A549 treated with Hydrocortisone at 1 μM for 4 hours (cell line): ENCODE results near the gene FAM167B. TPM values are rescaled to one million over a fixed set of nuclear protein-coding genes. Genes with fewer than 3 reads are reported as not detected.

ENCODE experiments used
- total RNA-seq: library from RNA; stranded (reverse); fragments of 200-300 nt; extraction: Qiagen RNA extraction; gene quantifications from 5 replicates; pipeline ENCODE4 v1.2.3, GENCODE V29; 2022

The FAM167B gene
- 0.16 to 0.70 TPM (median 0.55 TPM) in 5 replicates for total RNA-seq

DNA sequence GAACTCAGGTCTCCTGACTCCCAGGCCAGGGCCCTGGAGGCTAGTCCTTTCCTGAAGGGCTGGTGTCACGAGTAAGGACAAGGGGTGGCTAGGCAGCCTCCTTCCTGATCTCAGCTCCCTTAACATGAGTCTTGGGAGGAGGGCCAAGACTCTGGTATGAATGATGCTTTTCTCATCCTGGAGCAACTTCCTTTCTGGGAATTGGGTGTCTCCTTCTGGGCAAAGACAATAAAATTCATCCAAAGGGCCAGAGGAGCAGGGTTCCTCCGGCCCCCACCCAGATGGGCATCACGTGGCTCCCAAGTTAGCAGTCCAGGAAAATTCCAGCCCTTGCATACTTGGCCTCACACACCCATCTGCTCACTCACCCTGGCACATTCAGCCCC, at the start of gene FAM167B:
Gene FAM167B, plus strand, starts transcription at position 335 of the 386 bp plus-strand sequence. CDS start 200 bp downstream, outside the sequence.

DNA sequence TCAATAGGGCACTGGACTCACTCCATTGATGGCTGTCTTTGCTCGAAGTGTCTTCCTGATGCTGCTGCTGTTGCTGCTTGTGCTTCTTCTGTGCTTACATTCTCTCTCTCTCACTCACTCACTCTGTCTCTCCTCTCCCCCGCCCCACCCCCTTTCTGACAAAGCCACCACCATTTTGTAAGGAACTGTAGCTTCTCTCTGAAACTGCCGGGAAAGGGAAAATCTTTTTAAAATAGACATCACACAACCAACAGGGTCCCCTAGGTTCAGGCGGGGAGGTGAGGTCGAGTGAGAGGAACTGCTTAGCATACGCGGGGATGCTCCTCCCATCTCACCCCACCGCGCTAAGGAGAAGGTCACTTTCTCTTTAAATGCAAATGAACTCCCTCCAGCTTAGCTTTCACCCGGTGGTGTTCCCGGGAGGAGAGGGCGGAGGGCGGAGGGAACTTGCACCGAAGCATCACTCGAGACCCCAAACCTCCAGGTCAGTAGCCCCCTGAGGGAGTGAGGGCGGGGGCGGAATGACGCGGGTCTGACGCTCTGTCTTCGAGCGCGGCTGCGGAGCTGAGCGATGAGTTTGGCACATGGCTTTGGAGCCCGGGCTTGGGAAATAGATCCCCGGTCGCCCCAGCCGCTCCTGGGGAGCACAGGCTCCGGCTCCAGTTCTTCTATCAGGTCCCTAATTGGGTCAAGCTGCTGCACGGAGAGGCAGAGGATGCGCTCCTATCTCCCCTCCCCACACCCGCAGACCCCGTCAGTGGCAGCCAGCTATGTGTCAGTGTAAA, 46.6 kb upstream of the FAM167B start, which contains the start of gene CCDC28B:
Gene CCDC28B, plus strand, starts transcription at position 370 of the 785 bp plus-strand sequence. CDS start 1,341 bp downstream, outside the sequence.

DNA sequence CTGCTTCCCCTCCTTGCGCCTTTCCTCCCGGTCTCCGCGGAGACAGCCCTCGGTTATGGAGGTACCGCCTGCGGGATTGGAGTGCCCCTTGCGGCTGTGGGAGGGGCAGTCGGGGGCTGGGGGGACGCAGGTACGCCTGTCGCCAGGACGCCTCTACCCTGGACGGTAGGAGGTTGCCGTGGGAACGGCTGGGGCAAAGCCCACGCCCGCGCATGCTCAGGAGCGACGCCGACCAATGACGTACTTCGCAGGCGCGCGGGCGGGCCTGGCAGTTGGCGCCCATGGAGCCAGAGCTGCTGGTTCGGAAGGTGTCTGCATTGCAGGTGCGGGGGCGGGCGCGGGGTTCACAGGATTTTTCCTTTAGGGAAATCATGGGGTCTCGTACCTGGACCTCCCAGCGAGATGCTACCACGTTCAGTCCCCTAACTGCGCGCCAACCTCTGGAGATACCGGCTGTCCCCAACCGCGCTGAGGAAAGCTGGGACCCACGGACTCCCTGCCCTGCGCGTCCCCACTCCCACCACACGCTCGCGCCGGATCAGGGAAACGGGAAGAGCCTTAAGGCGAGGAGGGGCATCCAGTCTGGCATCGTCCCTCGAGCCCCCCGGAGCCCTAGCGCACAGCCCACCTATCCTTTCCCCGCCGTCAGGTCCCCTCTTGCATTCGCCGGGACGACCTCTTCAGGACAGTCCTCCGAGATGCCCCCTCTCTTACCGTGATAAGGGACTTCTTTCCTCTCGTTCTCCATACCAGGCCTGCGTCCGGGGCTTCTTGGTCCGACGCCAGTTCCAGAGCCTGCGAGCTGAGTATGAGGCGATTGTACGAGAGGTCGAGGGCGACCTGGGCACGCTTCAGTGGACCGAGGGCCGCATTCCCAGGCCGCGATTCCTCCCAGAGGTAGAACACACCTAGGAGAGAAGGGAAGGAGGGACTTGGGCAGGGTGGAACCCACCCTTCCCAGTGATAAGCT, 41.3 kb upstream of the FAM167B start, which contains the start of gene IQCC:
Gene IQCC, plus strand, starts transcription at position 271 of the 970 bp plus-strand sequence. Its CDS starts 11 bp downstream, at position 282.

DNA sequence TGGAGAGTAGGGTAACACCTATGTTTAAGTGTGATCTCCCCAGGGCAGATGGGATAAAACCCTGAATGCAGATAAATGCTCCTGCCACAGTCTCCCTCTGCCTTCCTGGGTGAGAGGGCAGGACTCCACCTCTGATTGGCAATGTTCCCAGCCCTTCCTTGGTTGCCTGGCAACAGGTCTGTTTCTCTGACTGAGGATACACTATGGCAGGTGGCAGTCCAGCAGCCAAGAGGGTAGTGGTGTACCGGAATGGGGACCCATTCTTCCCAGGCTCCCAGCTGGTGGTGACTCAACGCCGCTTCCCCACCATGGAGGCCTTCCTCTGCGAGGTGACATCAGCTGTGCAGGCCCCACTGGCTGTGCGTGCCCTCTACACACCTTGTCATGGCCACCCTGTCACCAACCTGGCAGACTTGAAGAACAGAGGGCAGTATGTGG, 38.1 kb upstream of the FAM167B start, which contains the start of gene DCDC2B:
Gene DCDC2B, plus strand, starts transcription at position 199 of the 438 bp plus-strand sequence. Its CDS starts 5 bp downstream, at position 204.

DNA sequence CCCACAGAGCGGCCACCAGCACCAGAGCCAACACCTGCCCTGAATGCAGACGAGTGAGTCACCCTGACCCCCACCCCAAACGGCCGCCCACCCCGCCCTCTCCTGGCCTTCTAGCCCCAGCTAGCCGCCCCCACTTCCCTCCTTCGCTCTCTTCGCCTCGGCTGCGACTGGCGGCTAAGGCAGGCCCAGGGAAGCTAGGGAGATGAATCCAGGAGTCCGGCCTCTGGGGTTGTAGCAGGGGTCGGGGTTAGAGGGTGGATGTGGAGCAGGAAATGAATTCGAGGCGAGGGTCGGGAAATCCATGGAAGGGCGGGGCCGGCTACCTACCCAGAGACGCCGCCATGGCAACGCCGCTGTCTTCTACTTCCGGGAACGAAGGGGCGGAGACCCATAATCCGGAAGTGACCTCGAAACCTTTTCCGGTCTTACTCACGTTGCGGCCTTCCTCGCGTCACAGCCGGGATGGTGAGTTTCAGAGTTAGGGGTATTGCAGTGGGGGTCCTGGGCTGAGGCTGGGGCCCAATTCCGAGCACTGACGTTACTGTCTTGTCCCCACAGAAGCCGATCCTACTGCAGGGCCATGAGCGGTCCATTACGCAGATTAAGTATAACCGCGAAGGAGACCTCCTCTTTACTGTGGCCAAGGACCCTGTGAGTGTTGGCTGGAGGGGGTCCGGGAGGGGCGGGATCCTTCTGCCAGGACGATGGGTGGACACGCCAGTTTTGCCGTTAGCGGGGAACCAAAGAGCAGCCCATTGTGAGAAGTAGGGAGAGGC, 24.9 kb upstream of the FAM167B start, which contains the start of the genes EIF3I and TMEM234:
Gene EIF3I, plus strand, starts transcription at position 428 of the 776 bp plus-strand sequence. Its CDS starts 35 bp downstream, at position 463.
Gene TMEM234, minus strand, starts transcription at position 374 of the 776 bp plus-strand sequence. Its CDS starts 31 bp downstream, at position 343.

DNA sequence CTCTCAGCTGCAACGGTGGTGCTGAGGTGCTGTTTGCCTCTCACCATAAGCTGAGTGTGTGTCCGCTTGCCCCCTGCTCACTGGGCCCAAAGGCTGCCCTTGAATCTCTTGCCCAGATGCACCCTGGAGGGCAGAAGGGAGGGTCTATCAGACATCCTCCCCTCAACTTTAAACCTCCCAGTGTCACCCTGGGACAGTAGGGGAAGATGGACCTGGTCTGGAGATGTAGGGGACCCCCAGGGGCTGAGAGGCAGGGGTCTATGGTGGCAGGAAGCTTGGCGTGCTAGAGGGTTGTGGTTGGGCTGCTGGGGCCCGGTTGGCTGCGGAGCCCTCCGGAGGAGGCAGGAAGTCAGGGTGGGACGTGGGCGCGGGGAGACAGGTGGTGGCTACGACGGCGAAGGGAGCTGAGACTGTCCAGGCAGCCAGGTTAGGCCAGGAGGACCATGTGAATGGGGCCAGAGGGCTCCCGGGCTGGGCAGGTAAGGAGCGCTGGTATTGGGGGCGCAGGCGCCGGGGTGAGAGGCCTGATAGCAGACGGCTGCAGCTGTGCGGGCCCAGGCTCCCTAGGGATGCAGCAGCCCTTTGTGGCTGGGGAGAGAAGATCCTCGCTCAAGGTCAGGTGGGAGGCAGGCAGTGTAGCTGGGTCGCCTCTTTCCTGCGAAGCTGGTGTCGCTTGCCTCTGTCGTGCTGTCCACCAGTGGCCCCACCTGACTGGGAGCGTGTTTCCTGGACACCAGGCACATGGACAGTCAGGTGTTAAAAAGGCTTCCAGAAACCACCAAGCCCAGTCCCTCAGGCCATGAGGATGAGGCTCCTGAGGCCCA, 4.1 kb downstream of the FAM167B start, which contains the start of gene LCK:
Gene LCK, plus strand, starts transcription at position 373 of the 824 bp plus-strand sequence. CDS start 23,065 bp downstream, outside the sequence.

DNA sequence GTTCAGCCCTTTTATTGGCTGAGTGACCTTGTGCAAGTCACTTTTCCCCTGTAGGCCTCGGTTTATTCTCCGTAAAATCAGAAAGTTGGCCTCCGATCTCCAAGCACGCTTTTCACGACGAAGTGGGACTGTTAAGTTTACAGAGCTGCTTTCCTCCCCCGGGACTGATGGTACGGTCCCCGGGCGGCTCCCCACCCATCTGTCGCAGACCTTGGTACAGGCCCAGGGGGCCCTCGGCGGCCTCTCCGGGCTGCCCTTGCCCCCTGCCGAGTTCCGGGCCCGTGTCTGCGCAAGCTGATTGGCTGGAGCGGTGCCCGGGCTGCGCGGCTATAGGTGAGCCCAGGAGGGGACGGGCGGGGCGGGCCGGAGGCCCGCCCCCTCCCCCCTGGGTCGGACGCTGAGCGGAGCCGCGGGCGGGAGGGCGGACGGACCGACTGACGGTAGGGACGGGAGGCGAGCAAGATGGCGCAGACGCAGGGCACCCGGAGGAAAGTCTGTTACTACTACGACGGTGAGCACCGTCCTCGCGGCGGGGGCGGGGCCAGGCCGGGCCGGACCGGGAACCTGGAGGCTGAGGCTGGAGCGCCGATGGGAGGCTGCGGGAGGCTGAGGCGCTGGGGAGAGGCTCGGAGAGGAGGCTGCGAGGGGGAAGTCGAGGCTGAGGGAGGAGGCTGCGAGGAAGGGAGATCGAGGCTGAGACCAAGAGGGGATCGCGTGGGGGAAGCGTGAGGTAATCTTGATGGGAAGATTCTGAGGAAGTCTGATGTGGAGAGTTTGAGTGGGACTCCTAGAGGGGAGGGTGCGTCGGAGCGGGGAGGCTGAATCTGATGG, 44.9 kb downstream of the FAM167B start, which contains the start of gene HDAC1:
Gene HDAC1, plus strand, starts transcription at position 376 of the 831 bp plus-strand sequence. Its CDS starts 87 bp downstream, at position 463.

Other genes with a start within 250 kb of the FAM167B start
- gene KHDRBS1, start 233.4 kb upstream of the FAM167B start, total RNA-seq = 119 to 146 TPM (median 134 TPM) in 5 replicates
- 8.2 to 11.6 TPM (median 10.6 TPM) in 5 replicates for gene TMEM39B, start 174.3 kb upstream of the FAM167B start, total RNA-seq
- gene KPNA6, start 139.2 kb upstream of the FAM167B start, total RNA-seq = 13.9 to 20.7 TPM (median 14.9 TPM) in 5 replicates
- gene TXLNA, start 67.5 kb upstream of the FAM167B start, total RNA-seq = 24.7 to 35.7 TPM (median 26.5 TPM) in 5 replicates
- gene CCDC28B, start 46.6 kb upstream of the FAM167B start, total RNA-seq = 1.2 to 2.2 TPM (median 1.7 TPM) in 5 replicates
- 1.3 to 2.4 TPM (median 1.9 TPM) in 5 replicates for gene IQCC, start 41.6 kb upstream of the FAM167B start, total RNA-seq
- gene DCDC2B, start 38.1 kb upstream of the FAM167B start, total RNA-seq = not detected in 5 replicates
- gene TMEM234, start 24.9 kb upstream of the FAM167B start, total RNA-seq = 6.7 to 10.0 TPM (median 9.1 TPM) in 5 replicates
- gene EIF3I, start 24.8 kb upstream of the FAM167B start, total RNA-seq = 261 to 308 TPM (median 275 TPM) in 5 replicates
- 0.03 TPM in 1 of 5 replicates, not detected in the others for gene LCK, start 4.0 kb downstream of the FAM167B start, total RNA-seq
- 51.1 to 58.3 TPM (median 53.6 TPM) in 5 replicates for gene HDAC1, start 44.9 kb downstream of the FAM167B start, total RNA-seq
- 52.9 to 69.7 TPM (median 64.0 TPM) in 5 replicates for gene MARCKSL1, start 89.0 kb downstream of the FAM167B start, total RNA-seq
- 2.1 to 4.5 TPM (median 3.7 TPM) in 5 replicates for gene FAM229A, start 115.3 kb downstream of the FAM167B start, total RNA-seq
- gene TSSK3, start 115.3 kb downstream of the FAM167B start, total RNA-seq = 0.10 to 0.17 TPM (median 0.15 TPM) in 3 of 5 replicates, not detected in the others
- 17.7 to 21.0 TPM (median 20.6 TPM) in 5 replicates for gene BSDC1, start 147.2 kb downstream of the FAM167B start, total RNA-seq
- 0.01 TPM in 1 of 5 replicates, not detected in the others for gene ZBTB8B, start 217.8 kb downstream of the FAM167B start, total RNA-seq